OCI-LY3 (cell line): Measurements from ENCODE around the gene OR52K1.
A peak's percentile ranks its signal among the peaks of the same experiment; 100 is the strongest.

Experiments
- H2AFZ ChIP-seq: fragments of 200-600, 300-600 bp; shearing (Covaris generic); 2 replicates; pipeline ENCODE4 v1.6.0; 2014; ENCODE audit warnings: antibody characterized with exemption, low read depth, low read length
- H3K27ac ChIP-seq: fragments of 200-600, 300-600 bp; sonication (generic); 2 replicates; pipeline ENCODE4 v1.5.1; 2014; ENCODE audit warnings: mild to moderate bottlenecking, low read length, moderate library complexity, mixed read lengths
- H3K27me3 ChIP-seq: fragments of 200-600, 300-600 bp; sonication (generic); 2 replicates; pipeline ENCODE4 v1.6.1; 2014; ENCODE audit warnings: low read depth, low read length, mixed read lengths
- H3K36me3 ChIP-seq: fragments of 200-600, 300-600 bp; sonication (generic); replicated peaks from 2 replicates; pipeline ENCODE3; 2014; ENCODE audit warnings: low read depth, low read length, mixed read lengths
- H3K4me1 ChIP-seq: fragments of 300-600, 200-600 bp; sonication (generic); 2 replicates; pipeline ENCODE4 v1.6.1; 2014; ENCODE audit warnings: low read length, mixed read lengths
- H3K4me2 ChIP-seq: fragments of 200-600, 300-600 bp; sonication (generic); 2 replicates; pipeline ENCODE4 v1.6.1; 2014; ENCODE audit warnings: low read length, mixed read lengths
- H3K4me3 ChIP-seq: fragments of 300-600, 200-600 bp; sonication (generic); 2 replicates; pipeline ENCODE4 v1.5.1; 2014; ENCODE audit warnings: antibody characterized with exemption, mild to moderate bottlenecking, low read length, moderate library complexity
- H3K79me2 ChIP-seq: fragments of 300-600, 200-600 bp; shearing (Covaris generic); 2 replicates; pipeline ENCODE4 v1.6.1; 2014; ENCODE audit warnings: mild to moderate bottlenecking, low read length, mixed read lengths
- H3K9ac ChIP-seq: fragments of 300-600, 200-600 bp; shearing (Covaris generic); 2 replicates; pipeline ENCODE4 v1.6.0; 2014; ENCODE audit warnings: mild to moderate bottlenecking, low read length, moderate library complexity
- H3K9me3 ChIP-seq: fragments of 200-600, 300-600 bp; shearing (Covaris generic); 2 replicates; pipeline ENCODE4 v1.6.1; 2014; ENCODE audit warnings: low read length, mixed read lengths; ENCODE audit not compliant: insufficient read depth
- H4K20me1 ChIP-seq: fragments of 200-600, 300-600 bp; sonication (generic); 2 replicates; pipeline ENCODE4 v1.6.1; 2016; ENCODE audit warnings: low read length, mixed read lengths; ENCODE audit not compliant: insufficient read depth
- EZH2phosphoT487 ChIP-seq: fragments of 200-600 bp; shearing (Covaris generic); IDR thresholded peaks from 2 replicates; pipeline ENCODE4 v1.6.1; 2018; ENCODE audit warnings: antibody characterized with exemption, mixed run types, low read depth
- TF ChIP-seq, protein P1 (sequence below): fragments of 200-600, 300-600 bp; sonication (generic); IDR thresholded peaks from 2 replicates; pipeline ENCODE4 v1.5.1; 2014; ENCODE audit warnings: antibody characterized with exemption, low read length, low read depth

OR52K1 gene

GRCh38 chr11:4455419-4455818 is 27.0 kb upstream of the OR52K1 start:
- H3K27ac ChIP-seq, result peak overlapping the region; percentile 83; the same call in 1 of the 2 replicates
- H3K4me1 ChIP-seq, result peaks cover 50% of the 10 kb centered on the region
- no peaks in the 10 kb centered on the region for H4K20me1 ChIP-seq
- H3K4me3 ChIP-seq, result no peak overlapping the region
- H3K27me3 ChIP-seq, result no peaks in the 10 kb centered on the region
- H3K9me3 ChIP-seq, result peaks cover 9% of the 10 kb centered on the region; the same call in 1 of the 2 replicates
- H3K79me2 ChIP-seq, result no peaks in the 10 kb centered on the region
- H2AFZ ChIP-seq, result no peak overlapping the region
- no peak overlapping the region for H3K4me2 ChIP-seq
- H3K9ac ChIP-seq, result no peak overlapping the region
- no peak for TF ChIP-seq EZH2phosphoT487
- TF ChIP-seq, protein P1, sequence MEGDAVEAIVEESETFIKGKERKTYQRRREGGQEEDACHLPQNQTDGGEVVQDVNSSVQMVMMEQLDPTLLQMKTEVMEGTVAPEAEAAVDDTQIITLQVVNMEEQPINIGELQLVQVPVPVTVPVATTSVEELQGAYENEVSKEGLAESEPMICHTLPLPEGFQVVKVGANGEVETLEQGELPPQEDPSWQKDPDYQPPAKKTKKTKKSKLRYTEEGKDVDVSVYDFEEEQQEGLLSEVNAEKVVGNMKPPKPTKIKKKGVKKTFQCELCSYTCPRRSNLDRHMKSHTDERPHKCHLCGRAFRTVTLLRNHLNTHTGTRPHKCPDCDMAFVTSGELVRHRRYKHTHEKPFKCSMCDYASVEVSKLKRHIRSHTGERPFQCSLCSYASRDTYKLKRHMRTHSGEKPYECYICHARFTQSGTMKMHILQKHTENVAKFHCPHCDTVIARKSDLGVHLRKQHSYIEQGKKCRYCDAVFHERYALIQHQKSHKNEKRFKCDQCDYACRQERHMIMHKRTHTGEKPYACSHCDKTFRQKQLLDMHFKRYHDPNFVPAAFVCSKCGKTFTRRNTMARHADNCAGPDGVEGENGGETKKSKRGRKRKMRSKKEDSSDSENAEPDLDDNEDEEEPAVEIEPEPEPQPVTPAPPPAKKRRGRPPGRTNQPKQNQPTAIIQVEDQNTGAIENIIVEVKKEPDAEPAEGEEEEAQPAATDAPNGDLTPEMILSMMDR, result no peak
- H3K36me3 ChIP-seq, result peaks cover 9% of the 10 kb centered on the region

DNA sequence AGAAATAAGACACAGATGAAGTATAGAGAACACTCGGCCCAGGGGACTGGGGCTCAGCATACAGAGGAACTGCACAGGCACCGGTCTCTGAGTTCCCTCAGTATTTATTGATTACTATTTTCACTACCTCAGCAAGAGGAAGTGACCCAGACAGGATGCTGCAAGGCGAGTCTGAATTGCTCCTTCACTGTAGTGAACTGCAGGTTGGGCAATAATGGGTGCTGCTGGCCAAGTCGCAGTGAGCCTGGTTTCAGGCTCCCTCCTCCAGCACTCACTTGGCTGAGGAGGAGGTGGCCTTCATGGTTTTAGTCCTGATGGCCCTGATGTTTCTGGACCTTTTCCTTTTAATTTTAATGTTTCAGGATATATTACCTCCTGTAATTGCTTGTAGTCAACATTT is 22.9 kb upstream of the OR52K1 start:
- peaks cover 9% of the 10 kb centered on the region for H3K9me3 ChIP-seq
- H3K9ac ChIP-seq, result no peak overlapping the region
- no peaks in the 10 kb centered on the region for H3K27me3 ChIP-seq
- no peak overlapping the region; the same call in 1 of the 2 replicates for H3K4me3 ChIP-seq
- H3K79me2 ChIP-seq, result no peaks in the 10 kb centered on the region
- H3K36me3 ChIP-seq, result peaks cover 6% of the 10 kb centered on the region
- peak overlapping the region; percentile 39 for H3K4me2 ChIP-seq
- H2AFZ ChIP-seq, result peak overlapping the region; percentile 49; the same call in 1 of the 2 replicates
- H3K27ac ChIP-seq, result peak overlapping the region; percentile 23; the same call in 1 of the 2 replicates
- H4K20me1 ChIP-seq, result no peaks in the 10 kb centered on the region
- TF ChIP-seq EZH2phosphoT487, result no peak
- TF ChIP-seq, protein P1, result no peak
- H3K4me1 ChIP-seq, result peaks cover 31% of the 10 kb centered on the region

GRCh38 chr11:4460151-4460550 is 22.3 kb upstream of the OR52K1 start:
- H3K36me3 ChIP-seq, result no peaks in the 10 kb centered on the region
- peaks cover 10% of the 10 kb centered on the region for H3K9me3 ChIP-seq
- no peak overlapping the region for H3K27ac ChIP-seq
- no peaks in the 10 kb centered on the region for H3K27me3 ChIP-seq
- TF ChIP-seq, protein P1, result no peak
- H2AFZ ChIP-seq, result no peak overlapping the region
- H4K20me1 ChIP-seq, result no peaks in the 10 kb centered on the region
- peaks cover 24% of the 10 kb centered on the region for H3K4me1 ChIP-seq
- no peak overlapping the region for H3K4me2 ChIP-seq
- no peak overlapping the region for H3K4me3 ChIP-seq
- no peak overlapping the region for H3K9ac ChIP-seq
- no peaks in the 10 kb centered on the region for H3K79me2 ChIP-seq

- Histone ChIP-seq H3K9ac (no peak overlapping the region), H2AFZ (no peak overlapping the region), H3K4me1 (peaks cover 27% of the 10 kb centered on the region), H4K20me1 (no peaks in the 10 kb centered on the region), H3K27me3 (no peaks in the 10 kb centered on the region), H3K27ac (no peak overlapping the region), H3K79me2 (no peaks in the 10 kb centered on the region), H3K9me3 (peaks cover 13% of the 10 kb centered on the region), H3K4me2 (no peak overlapping the region), H3K4me3 (no peak overlapping the region), H3K36me3 (no peaks in the 10 kb centered on the region)
- no peak for TF ChIP-seq EZH2phosphoT487
- TF ChIP-seq, protein P1, result no peak
These were observed 18.0 kb upstream of the OR52K1 start for GRCh38 chr11:4464216-4465159.
